Measurements from ENCODE around the gene SLC30A7.

Gene SLC30A7

DNA sequence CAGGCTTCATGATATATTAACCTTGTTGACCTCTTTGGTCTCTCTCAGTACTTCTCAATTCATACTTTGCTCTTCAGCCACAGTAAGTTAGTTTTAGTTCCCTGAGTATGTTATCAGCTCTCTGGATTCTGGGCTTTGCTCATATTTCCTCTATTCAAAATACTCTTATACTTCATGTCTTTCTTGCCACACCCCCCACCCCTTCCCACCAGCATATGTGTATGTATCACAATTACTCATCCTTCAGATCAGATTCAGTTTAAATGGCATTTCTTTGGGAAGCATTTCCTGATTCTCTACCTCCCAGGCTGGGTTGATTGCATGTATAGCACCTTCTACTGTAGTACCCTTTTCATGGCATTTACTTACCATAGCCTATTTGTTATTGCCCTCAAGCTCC lies 28.3 kb downstream of the SLC30A7 start:
- H2AFZ ChIP-seq (ENCODE audit: low read depth, low read length): no peak overlapping the region
- no peaks in the 10 kb centered on the region for H3K4me1 ChIP-seq (ENCODE audit: low read length)
- TF ChIP-seq EZH2phosphoT487 (IDR thresholded peaks at IDR 0.05; ENCODE audit: low read depth): no peak
- TF ChIP-seq, protein P1, sequence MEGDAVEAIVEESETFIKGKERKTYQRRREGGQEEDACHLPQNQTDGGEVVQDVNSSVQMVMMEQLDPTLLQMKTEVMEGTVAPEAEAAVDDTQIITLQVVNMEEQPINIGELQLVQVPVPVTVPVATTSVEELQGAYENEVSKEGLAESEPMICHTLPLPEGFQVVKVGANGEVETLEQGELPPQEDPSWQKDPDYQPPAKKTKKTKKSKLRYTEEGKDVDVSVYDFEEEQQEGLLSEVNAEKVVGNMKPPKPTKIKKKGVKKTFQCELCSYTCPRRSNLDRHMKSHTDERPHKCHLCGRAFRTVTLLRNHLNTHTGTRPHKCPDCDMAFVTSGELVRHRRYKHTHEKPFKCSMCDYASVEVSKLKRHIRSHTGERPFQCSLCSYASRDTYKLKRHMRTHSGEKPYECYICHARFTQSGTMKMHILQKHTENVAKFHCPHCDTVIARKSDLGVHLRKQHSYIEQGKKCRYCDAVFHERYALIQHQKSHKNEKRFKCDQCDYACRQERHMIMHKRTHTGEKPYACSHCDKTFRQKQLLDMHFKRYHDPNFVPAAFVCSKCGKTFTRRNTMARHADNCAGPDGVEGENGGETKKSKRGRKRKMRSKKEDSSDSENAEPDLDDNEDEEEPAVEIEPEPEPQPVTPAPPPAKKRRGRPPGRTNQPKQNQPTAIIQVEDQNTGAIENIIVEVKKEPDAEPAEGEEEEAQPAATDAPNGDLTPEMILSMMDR (IDR thresholded peaks at IDR 0.05; ENCODE audit: low read depth, low read length): no peak
- H3K4me3 ChIP-seq (ENCODE audit: low read length): no peak overlapping the region
- no peak overlapping the region for H3K27ac ChIP-seq (ENCODE audit: low read length)
- no peaks in the 10 kb centered on the region for H3K36me3 ChIP-seq (replicated peaks; ENCODE audit: low read depth, low read length)
- no peaks in the 10 kb centered on the region for H4K20me1 ChIP-seq (ENCODE audit: insufficient read depth, low read length)
- H3K9me3 ChIP-seq (ENCODE audit: insufficient read depth, low read length): no peaks in the 10 kb centered on the region
- H3K4me2 ChIP-seq (ENCODE audit: low read length): no peak overlapping the region
- no peaks in the 10 kb centered on the region for H3K27me3 ChIP-seq (ENCODE audit: low read depth, low read length)
- H3K79me2 ChIP-seq (ENCODE audit: low read length): no peaks in the 10 kb centered on the region
- no peak overlapping the region for H3K9ac ChIP-seq (ENCODE audit: low read length)

DNA sequence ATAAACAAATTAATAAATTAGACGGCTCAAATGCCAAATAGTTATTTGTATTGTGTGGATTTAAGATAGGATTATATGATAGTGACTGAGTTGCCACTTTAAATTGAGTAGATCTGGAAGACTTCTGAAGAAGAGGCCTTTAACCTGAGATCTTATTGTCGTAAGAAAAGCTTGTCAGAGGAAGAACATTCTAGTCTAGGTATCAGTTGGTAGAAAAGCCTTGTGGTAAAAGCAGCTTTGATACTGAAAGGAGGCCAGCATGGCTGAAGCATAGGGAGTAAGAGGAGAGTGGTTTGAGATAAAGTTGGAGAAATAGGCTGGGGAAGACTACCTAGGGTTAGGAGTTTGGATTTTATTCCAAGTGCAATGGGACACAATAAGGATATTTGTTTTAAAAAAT lies 29.1 kb downstream of the SLC30A7 start:
- H2AFZ ChIP-seq (ENCODE audit: low read depth, low read length): no peak overlapping the region
- H3K27me3 ChIP-seq (ENCODE audit: low read depth, low read length): no peaks in the 10 kb centered on the region
- no peaks in the 10 kb centered on the region for H3K9me3 ChIP-seq (ENCODE audit: insufficient read depth, low read length)
- TF ChIP-seq, protein P1 (IDR thresholded peaks at IDR 0.05; ENCODE audit: low read depth, low read length): no peak
- TF ChIP-seq EZH2phosphoT487 (IDR thresholded peaks at IDR 0.05; ENCODE audit: low read depth): no peak
- no peak overlapping the region for H3K4me2 ChIP-seq (ENCODE audit: low read length)
- no peaks in the 10 kb centered on the region for H3K79me2 ChIP-seq (ENCODE audit: low read length)
- no peaks in the 10 kb centered on the region for H3K36me3 ChIP-seq (replicated peaks; ENCODE audit: low read depth, low read length)
- no peak overlapping the region for H3K27ac ChIP-seq (ENCODE audit: low read length)
- no peak overlapping the region for H3K9ac ChIP-seq (ENCODE audit: low read length)
- H3K4me3 ChIP-seq (ENCODE audit: low read length): no peak overlapping the region
- H3K4me1 ChIP-seq (ENCODE audit: low read length): no peaks in the 10 kb centered on the region
- H4K20me1 ChIP-seq (ENCODE audit: insufficient read depth, low read length): no peaks in the 10 kb centered on the region

DNA sequence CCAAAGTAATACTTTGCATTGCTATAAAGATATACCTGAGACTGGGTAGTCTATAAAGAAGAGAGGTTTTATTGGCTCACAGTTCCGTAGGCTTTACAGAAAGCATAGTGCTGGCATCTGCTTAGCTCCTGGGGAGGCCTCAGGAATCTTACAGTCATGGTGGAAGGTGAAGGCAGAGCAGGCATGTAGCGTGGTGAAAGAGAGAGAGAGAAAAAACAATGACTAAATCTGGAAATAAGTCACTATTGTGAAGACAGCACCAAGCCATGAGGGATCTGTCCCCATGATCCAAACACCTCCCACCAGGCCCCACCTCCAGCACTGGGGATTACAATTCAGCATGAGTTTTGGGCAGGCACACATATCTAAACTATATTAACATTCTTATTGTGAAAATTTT lies 30.4 kb downstream of the SLC30A7 start:
- no peak for TF ChIP-seq EZH2phosphoT487 (IDR thresholded peaks at IDR 0.05; ENCODE audit: low read depth)
- TF ChIP-seq, protein P1 (IDR thresholded peaks at IDR 0.05; ENCODE audit: low read depth, low read length): no peak
- no peak overlapping the region for H2AFZ ChIP-seq (ENCODE audit: low read depth, low read length)
- no peaks in the 10 kb centered on the region for H3K27me3 ChIP-seq (ENCODE audit: low read depth, low read length)
- H3K9me3 ChIP-seq (ENCODE audit: insufficient read depth, low read length): no peaks in the 10 kb centered on the region
- no peak overlapping the region for H3K9ac ChIP-seq (ENCODE audit: low read length)
- no peaks in the 10 kb centered on the region for H3K4me1 ChIP-seq (ENCODE audit: low read length)
- H3K79me2 ChIP-seq (ENCODE audit: low read length): no peaks in the 10 kb centered on the region
- H3K27ac ChIP-seq (ENCODE audit: low read length): no peak overlapping the region
- H3K4me3 ChIP-seq (ENCODE audit: low read length): no peak overlapping the region
- no peaks in the 10 kb centered on the region for H3K36me3 ChIP-seq (replicated peaks; ENCODE audit: low read depth, low read length)
- no peak overlapping the region for H3K4me2 ChIP-seq (ENCODE audit: low read length)
- H4K20me1 ChIP-seq (ENCODE audit: insufficient read depth, low read length): no peaks in the 10 kb centered on the region

DNA sequence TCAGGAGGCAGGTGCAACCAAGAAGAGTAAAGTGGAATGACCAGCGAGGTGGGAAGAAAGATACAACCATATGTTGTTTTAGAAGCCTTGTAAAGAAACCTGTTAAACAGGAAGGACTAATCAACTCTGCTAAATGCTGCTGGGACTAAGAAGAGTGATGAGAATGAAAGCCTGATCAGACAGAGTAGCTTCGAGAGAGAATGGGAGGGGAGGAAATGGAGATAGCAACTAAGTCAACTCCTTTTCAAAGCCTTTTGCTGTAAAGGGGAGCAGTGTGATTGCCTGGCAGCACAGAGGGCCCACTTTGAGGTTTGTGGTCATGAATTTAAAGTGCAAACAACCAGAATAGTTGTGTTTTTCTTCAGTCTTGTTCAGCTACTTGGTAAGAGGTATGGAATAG lies 31.4 kb downstream of the SLC30A7 start:
- Histone ChIP-seq H3K27me3 (ENCODE audit: low read depth, low read length) (no peaks in the 10 kb centered on the region), H4K20me1 (ENCODE audit: insufficient read depth, low read length) (no peaks in the 10 kb centered on the region), H2AFZ (ENCODE audit: low read depth, low read length) (no peak overlapping the region), H3K4me3 (ENCODE audit: low read length) (no peak overlapping the region), H3K4me2 (ENCODE audit: low read length) (no peak overlapping the region), H3K9me3 (ENCODE audit: insufficient read depth, low read length) (no peaks in the 10 kb centered on the region), H3K9ac (ENCODE audit: low read length) (no peak overlapping the region), H3K27ac (ENCODE audit: low read length) (no peak overlapping the region), H3K79me2 (ENCODE audit: low read length) (no peaks in the 10 kb centered on the region), H3K36me3 (replicated peaks; ENCODE audit: low read depth, low read length) (no peaks in the 10 kb centered on the region), H3K4me1 (ENCODE audit: low read length) (no peaks in the 10 kb centered on the region)
- no peak for TF ChIP-seq EZH2phosphoT487 (IDR thresholded peaks at IDR 0.05; ENCODE audit: low read depth)
- TF ChIP-seq, protein P1 (IDR thresholded peaks at IDR 0.05; ENCODE audit: low read depth, low read length): no peak
